CD4-positive, alpha-beta T cell (primary cell): ENCODE measurements around the gene TIMM17A. TPM values are rescaled to one million over a fixed set of nuclear protein-coding genes. Genes with fewer than 3 reads are reported as not detected.

Experiments used
- ATAC-seq: fragments of 200-7000 bp; cut with Tn5 transposase; one replicate; pipeline ENCODE4 v1.10.0; 2022; ENCODE audit warnings: mild to moderate bottlenecking; ENCODE audit not compliant: poor library complexity
- CTCF ChIA-PET: fragments of 350-600 bp; sonication (Branson Sonifier 250); formaldehyde crosslinking; loops from one replicate; lab custom pipeline; 2021; ENCODE audit warnings: antibody characterized with exemption, inconsistent platforms; lab: Charles Lee
- POLR2A ChIA-PET: fragments of 350-600 bp; sonication (Branson Sonifier 250); formaldehyde crosslinking; loops from one replicate; lab custom pipeline; 2021; ENCODE audit warnings: antibody characterized with exemption, inconsistent platforms; lab: Charles Lee
- DNase-seq, 14 experiments: peaks; one replicate each; pipeline ENCODE4 v3.0.0-alpha.2; 2013 to 2020; ENCODE audit warnings: mixed read lengths in 2 of 14
- H3K27ac ChIP-seq, 2 donors: one replicate each; pipeline versions ENCODE4 v1.5.1 to v1.7.0; 2013; ENCODE audit warnings: low read length in 2 of 2, low read depth in 1 of 2, mild to moderate bottlenecking in 1 of 2
- H3K27me3 ChIP-seq, 2 experiments: 1 replicate in 1 of 2; 2 replicates in 1 of 2; pipeline versions ENCODE4 v1.6.1 to v1.7.0; 2013; ENCODE audit warnings: low read length in 2 of 2, control low read depth in 1 of 2, mild to moderate bottlenecking in 1 of 2, moderate library complexity in 1 of 2; ENCODE audit not compliant: insufficient read depth in 2 of 2, control insufficient read depth in 1 of 2
- H3K36me3 ChIP-seq: one replicate; pipeline ENCODE4 v1.6.1; 2013; ENCODE audit warnings: low read length, control low read depth; ENCODE audit not compliant: insufficient read depth
- H3K4me1 ChIP-seq: one replicate; pipeline ENCODE4 v1.6.1; 2013; ENCODE audit warnings: low read length, control low read depth; ENCODE audit not compliant: insufficient read depth
- H3K4me3 ChIP-seq: one replicate; pipeline ENCODE4 v1.5.1; 2013; ENCODE audit warnings: mild to moderate bottlenecking, low read length, moderate library complexity
- H3K9me3 ChIP-seq, 2 experiments: 1 replicate in 1 of 2; 2 replicates in 1 of 2; pipeline versions ENCODE4 v1.6.1 to v1.7.0; 2013; ENCODE audit warnings: low read length in 2 of 2, mild to moderate bottlenecking in 2 of 2, control low read depth in 1 of 2, moderate library complexity in 1 of 2; ENCODE audit not compliant: control insufficient read depth in 1 of 2, insufficient read depth in 1 of 2
- H3K27ac Mint-ChIP-seq: one replicate; pipeline ENCODE4 v1.8.0; 2020; ENCODE audit warnings: mixed read lengths
- H3K27me3 Mint-ChIP-seq: one replicate; pipeline ENCODE4 v1.8.0; 2021; ENCODE audit warnings: mixed read lengths
- H3K36me3 Mint-ChIP-seq: one replicate; pipeline ENCODE4 v1.8.0; 2021; ENCODE audit warnings: low read depth, mixed read lengths
- H3K4me1 Mint-ChIP-seq: one replicate; pipeline ENCODE4 v1.8.0; 2021; ENCODE audit warnings: low read depth, mixed read lengths
- H3K4me3 Mint-ChIP-seq: one replicate; pipeline ENCODE4 v1.8.0; 2020; ENCODE audit warnings: mild to moderate bottlenecking, mixed read lengths
- H3K9me3 Mint-ChIP-seq: one replicate; pipeline ENCODE4 v1.8.0; 2020; ENCODE audit warnings: mixed read lengths
- CTCF ChIP-seq: fragments of 200-600 bp; IDR thresholded peaks from one replicate; pipeline ENCODE4 v1.8.0; 2022; ENCODE audit warnings: antibody characterized with exemption, mild to moderate bottlenecking
- intact Hi-C, 2 experiments: fragments of 100-400 bp; cut with DNase I in 1 of 2; cut with micrococcal nuclease in 1 of 2; formaldehyde crosslinking; loops; one replicate each; pipeline versions ENCODE4 v1.15.1 to v1.9.0; 2023 to 2025; cut with DNase I, micrococcal nuclease
- total RNA-seq, 174 experiments: library from RNA in 2 of 174; stranded (reverse) in 2 of 174; gene quantifications; one replicate each; pipeline ENCODE4 v1.2.3 and lab custom pipeline; 2021 to 2026

Gene TIMM17A
- total RNA-seq, 2 experiments from 2014 or later = 46.2 to 49.6 TPM

- H3K36me3 Mint-ChIP-seq = peaks cover 15% of the 10 kb centered on the region
- CTCF ChIA-PET = interaction anchor here (2.4 to 2.9 kb wide), 2 partner anchors 17 to 87 kb away, joined by 7 to 10 read pairs; no protein-coding TSS in a partner anchor
- no peaks in the 10 kb centered on the region for H3K27me3 ChIP-seq
- H3K9me3 ChIP-seq = no peaks in the 10 kb centered on the region
- no peak for TF ChIP-seq CTCF
- peak; percentile 21 to 78 (median 51) for DNase-seq
- H3K36me3 ChIP-seq = no peaks in the 10 kb centered on the region
- no peaks in the 10 kb centered on the region for H3K27me3 Mint-ChIP-seq
- H3K4me3 ChIP-seq = peak within 1 kb of the TSS; percentile 57
- no peak within 1 kb of the TSS for H3K27ac ChIP-seq
- H3K27ac Mint-ChIP-seq = peak within 1 kb of the TSS; percentile 87
- peak within 1 kb of the TSS; percentile 97 for H3K4me3 Mint-ChIP-seq
- POLR2A ChIA-PET = interaction anchor here (0.6 to 2.3 kb wide), 7 partner anchors 9 to 153 kb away, joined by 3 to 14 read pairs (median 4); partner anchors contain the start of genes IPO9 and TIMM17A
- intact Hi-C loops = loop anchor here in 1 of 2 experiments (2.0 kb wide), 2 partner anchors 28 to 154 kb away; partner anchors contain the start of genes IPO9 and TIMM17A
- H3K4me1 Mint-ChIP-seq = peaks cover 26% of the 10 kb centered on the region
- H3K9me3 Mint-ChIP-seq = no peaks in the 10 kb centered on the region
- peak; percentile 86 for ATAC-seq
- H3K4me1 ChIP-seq = peaks cover 17% of the 10 kb centered on the region
Measured at GRCh38 chr1:201982623-201983379, 27.5 kb downstream of the TIMM17A start, which contains the start of gene RNPEP. RNPEP (plus strand) TSS chr1:201982648; CDS start chr1:201982667, 19 bp downstream.

- Mint-ChIP-seq H3K27me3 (no peaks in the 10 kb centered on the region), H3K4me1 (peaks cover 26% of the 10 kb centered on the region), H3K27ac (peak overlapping the region; percentile 84), H3K36me3 (peaks cover 15% of the 10 kb centered on the region), H3K9me3 (no peaks in the 10 kb centered on the region), H3K4me3 (peak overlapping the region; percentile 97)
- Histone ChIP-seq H3K9me3 (no peaks in the 10 kb centered on the region), H3K36me3 (peaks cover under 1% of the 10 kb centered on the region), H3K4me1 (peaks cover 17% of the 10 kb centered on the region), H3K4me3 (peak overlapping the region; percentile 57), H3K27me3 (no peaks in the 10 kb centered on the region), H3K27ac (no peak overlapping the region)
- peak; percentile 10 for ATAC-seq
- POLR2A ChIA-PET = interaction anchor here (0.7 to 2.3 kb wide), 4 partner anchors 10 to 154 kb away, joined by 3 to 14 read pairs (median 6); partner anchors contain the start of genes IPO9 and TIMM17A
- CTCF ChIA-PET = interaction anchor here (2.4 to 2.9 kb wide), 2 partner anchors 16 to 87 kb away, joined by 7 to 10 read pairs; no protein-coding TSS in a partner anchor
- intact Hi-C loops = loop anchor here in 1 of 2 experiments (2.0 kb wide), 2 partner anchors 29 to 155 kb away; partner anchors contain the start of genes IPO9 and TIMM17A
- no peak for DNase-seq
- TF ChIP-seq CTCF = no peak
Measured at GRCh38 chr1:201983380-201983805, 28.1 kb downstream of the TIMM17A start.

- Histone ChIP-seq H3K4me1 (peaks cover 17% of the 10 kb centered on the region), H3K4me3 (no peak overlapping the region), H3K27ac (no peak overlapping the region), H3K36me3 (peaks cover 11% of the 10 kb centered on the region), H3K9me3 (no peaks in the 10 kb centered on the region), H3K27me3 (no peaks in the 10 kb centered on the region)
- intact Hi-C loops = no loop called here
- Mint-ChIP-seq H3K27ac (peak overlapping the region; percentile 84), H3K4me1 (peaks cover 26% of the 10 kb centered on the region), H3K4me3 (peak overlapping the region; percentile 97), H3K9me3 (no peaks in the 10 kb centered on the region), H3K27me3 (no peaks in the 10 kb centered on the region), H3K36me3 (peaks cover 20% of the 10 kb centered on the region)
- no peak for DNase-seq
- TF ChIP-seq CTCF = no peak
- no peak for ATAC-seq
- ChIA-PET CTCF (interaction anchor here (1.2 kb wide), 1 partner anchor 15 kb away, joined by 3 read pairs; no protein-coding TSS in a partner anchor), POLR2A (no interaction called here)
Measured at GRCh38 chr1:201984446-201984845, 29.1 kb downstream of the TIMM17A start.
